ENCODE measurements around the gene VPS26B.
"Not testable (repeated sequence)": the region's sequence is repeated elsewhere in the genome, so short reads cannot be mapped to it uniquely, and the experiment has no call there.

VPS26B gene

DNA sequence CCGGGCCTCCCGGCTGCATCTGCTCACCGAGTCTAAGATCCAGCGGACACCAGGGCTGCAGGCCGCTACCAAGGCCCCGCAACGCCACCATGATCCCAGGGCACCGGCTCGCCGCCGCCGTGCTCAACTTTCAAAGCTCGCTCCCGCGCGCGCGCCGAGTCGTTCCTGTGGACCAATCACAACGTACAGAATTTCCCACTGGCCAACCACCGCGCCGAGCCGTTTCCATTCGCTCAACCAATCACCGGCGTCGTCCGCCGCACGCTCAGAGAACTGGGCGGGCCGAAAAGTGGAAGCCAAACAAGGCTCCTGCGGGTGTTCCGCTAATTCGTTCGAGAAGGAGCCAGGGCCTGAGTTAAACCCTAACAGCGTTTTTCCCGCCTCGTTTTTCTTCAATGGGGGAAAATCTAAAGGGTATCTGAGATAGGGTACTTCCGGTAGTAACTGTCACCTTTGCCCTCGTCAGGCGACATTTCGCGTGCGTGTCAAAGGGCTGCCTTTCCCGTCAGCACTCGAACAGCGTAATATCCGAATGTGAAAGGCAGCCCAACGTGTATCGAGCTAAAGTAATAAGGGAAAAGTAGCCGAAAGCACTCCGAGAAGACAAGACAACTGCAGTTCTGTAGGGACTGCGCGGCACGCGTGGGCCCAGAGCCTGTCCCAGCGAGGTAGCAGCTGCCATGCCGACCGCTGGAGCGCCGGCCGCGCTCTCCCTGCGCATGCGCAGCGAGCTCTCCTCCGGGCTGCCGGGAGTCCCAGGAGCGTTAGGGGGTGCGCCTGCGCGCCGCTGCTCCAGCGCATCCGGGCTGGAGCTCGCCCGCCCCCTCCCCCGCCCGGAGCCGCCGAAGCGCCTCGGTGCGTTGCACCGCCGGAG is at the start of gene VPS26B, which contains the start of gene NCAPD3:
Gene VPS26B (plus strand): TSS at position 836 of the 874 bp plus-strand sequence. CDS start 452 bp downstream, outside the sequence.
Gene NCAPD3 (minus strand): TSS at position 132 of the 874 bp plus-strand sequence. CDS start 41 bp downstream, at position 91.
- peak; percentile 100 for DNase-seq (ENCODE audit: low spot score)

DNA sequence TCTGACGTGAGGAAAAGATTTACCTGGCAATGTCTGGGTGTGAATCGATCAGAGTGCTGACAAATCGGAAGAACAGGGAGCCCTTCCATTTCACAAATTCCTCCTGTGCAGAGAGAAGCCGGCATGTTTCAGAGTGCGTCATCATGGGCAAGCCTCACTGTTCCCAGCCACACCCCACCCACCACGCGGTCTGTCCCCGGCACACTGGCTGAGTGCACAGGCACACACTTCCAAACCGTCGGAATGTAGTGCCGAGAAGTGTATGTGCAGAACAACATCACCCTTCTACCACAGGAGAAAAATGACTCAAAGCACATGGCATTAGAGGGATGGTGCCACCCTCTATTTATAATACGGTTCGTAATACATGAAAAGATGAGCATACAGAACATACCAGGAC is 48.2 kb upstream of the VPS26B start:
- no peak for DNase-seq (ENCODE audit: low spot score)

DNA sequence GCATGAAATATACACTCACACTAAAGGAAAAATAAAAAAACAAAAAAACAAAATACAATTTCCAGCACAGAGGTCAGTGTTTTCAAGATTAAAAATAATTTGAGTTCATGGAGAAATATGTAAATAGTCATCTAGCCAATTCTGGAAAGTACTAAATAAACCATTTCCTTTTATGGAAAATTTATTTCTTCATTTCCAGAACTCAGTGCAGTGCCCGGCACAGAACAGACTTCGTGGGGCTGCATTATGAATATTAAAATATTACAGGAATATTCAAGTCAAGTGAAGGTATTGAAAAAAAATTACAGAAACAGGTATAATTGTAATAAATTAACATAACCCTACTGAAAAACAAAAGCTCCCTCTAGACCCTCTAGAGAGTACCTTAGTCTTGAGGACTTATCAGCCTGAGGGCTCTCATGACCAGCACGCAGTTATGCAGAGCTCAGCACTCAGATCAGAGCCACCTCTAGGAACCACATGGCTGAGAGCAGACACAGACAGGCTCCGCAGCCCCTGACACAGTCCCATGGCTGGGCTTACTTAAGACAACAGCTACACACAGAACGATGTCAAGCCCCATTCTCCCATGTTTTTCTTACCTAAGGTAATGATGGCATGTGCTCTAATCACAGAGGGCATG is 46.3 kb upstream of the VPS26B start:
- DNase-seq (ENCODE audit: low spot score) = no peak

DNA sequence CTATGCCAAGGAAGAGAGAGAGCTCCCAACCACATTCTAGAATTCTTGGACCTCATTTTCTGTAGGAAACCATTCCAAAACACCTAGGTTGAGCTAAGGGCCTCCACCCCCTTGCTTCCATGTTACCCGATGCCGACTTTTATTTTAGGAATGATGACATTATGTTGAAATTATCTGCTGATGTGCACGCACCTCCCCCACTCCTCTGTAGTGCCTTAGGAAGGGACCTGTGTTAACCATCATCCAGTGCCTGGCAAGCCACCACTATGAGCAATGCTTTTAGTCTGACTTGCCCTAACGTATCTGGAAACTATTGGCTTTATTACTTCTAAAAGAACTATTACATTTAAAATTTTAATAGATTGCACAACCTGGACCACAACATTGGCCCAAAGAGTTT is 42.8 kb upstream of the VPS26B start:
- DNase-seq (ENCODE audit: low spot score) = peak; percentile 60

DNA sequence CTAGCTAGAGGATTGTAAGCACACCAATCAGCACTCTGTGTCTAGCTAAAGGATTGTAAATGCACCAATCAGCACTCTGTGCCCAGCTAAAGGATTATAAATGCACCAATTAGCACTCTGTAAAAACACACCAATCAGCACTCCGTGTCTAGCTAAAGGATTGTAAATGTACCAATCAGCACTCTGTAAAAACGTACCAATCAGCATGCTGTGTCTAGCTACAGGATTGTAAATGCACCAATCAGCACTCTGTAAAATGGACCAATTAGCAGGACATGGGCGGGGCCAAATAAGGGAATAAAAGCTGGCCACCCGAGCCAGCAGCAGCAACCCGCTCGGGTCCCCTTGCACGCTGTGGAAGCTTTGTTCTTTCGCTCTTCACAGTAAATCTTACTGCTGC is 36.4 kb upstream of the VPS26B start:
- DNase-seq (ENCODE audit: low spot score) = not testable (repeated sequence)

DNA sequence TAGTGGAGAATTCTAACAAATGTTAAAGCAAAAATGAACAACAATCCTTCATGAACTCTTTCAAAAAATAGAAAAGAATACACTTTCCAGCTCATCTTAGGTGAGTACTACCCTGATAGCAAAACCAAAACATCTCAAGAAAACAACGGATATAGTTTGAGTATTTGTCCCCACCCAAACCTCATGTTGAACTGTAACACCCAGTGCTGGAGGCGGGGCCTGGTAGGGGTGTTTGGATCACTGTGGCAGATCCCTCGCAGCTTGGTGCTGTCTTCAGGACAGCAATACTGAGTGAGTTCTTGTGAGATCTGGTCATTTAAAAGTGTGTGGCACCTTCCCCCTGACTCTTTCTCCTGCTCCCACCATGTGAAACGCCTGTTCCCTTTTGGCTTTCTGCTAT is 27.7 kb upstream of the VPS26B start:
- no peak for DNase-seq (ENCODE audit: low spot score)

DNA sequence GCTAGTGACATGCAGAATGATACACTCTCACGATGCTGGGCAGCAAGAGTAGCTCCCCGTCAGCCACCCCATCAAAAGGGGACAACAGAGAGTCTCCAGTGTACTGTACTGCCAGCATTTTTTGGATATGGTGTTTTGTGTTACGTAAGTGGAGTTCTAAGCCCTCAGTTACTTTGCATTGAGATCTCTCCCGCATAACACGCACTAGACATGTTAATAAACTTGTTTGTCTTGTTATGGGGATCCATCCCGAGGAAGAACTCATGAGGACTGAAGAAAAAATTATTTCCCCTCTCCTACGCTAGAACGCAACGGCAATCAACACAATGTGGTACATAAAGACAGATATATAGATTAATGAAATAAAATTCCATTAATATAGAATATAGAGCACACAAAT is 24.9 kb upstream of the VPS26B start:
- DNase-seq (ENCODE audit: low spot score) = no peak

DNA sequence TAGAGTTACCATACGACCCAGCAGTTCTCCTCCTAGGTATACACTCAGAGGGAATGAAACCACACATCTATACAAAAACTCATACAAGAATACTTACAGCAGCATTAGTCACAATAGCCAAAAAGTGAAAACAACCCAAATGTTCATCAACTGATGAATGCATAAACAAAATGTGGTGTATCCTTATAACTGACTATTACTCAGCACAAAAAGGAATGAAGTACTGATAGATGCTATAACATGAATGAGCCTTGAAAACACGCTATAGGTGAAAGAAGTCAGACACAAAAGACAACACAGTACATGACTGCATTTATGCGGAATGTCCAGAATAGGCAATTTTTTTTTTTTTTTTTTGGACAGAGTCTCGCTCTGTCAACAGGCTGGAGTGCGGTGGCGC is 23.8 kb upstream of the VPS26B start:
- no peak for DNase-seq (ENCODE audit: low spot score)

DNA sequence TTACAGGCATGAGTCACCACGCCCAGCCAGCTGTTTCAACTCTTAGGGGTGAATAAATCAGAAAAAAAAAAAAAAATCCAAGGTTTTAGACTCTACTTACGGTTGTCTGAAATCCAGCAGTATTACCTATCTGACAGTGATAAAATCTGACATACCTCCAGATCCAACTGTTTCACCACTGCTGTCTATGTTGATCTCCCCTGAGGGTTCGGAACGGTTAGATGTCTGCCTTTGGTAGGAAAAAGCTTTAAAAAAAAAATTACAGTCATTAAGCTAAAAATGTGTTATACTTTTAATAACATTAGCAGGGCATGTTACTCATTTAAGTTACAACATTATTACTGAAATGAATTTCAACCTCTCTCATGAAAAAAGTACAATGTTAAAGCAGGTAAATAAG is 21.8 kb upstream of the VPS26B start:
- no peak for DNase-seq (ENCODE audit: low spot score)

DNA sequence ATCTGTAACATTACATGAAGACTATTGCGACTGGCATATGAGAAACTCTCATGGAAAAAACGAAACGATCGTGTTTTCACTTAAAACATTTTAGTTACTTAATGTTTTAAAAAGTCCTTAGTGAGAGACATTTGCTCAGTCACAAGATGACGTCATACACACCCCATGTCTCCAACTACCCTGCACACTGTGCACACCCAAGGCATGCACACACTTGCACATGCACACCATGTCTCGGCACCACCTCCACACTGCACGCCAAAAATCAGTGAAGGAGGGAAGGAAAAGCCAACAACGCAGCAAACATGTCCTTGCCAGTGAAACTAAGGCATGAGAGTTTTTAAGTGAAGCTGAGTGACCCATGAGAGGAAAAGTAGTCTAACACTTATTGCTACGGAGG is 18.7 kb upstream of the VPS26B start:
- no peak for DNase-seq (ENCODE audit: low spot score)

DNA sequence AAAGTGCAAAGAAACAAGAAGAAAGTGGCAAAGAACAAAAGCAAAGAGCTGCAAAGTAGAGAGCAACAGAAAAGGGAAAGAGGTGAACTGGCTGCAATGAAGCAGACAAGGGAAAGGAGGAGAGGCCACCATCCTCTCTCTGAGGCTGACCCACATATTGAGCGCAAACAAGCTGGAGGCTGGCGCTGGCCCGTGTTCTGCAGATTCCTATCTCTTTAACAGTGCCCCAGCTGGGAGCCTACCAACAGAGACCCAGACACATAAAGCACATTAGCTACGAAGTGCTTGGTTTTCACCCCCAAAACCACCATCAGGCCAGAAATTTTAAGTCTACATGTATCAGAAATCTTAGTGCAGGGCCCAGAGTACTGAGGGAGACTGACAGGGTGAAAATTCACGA is 18.3 kb upstream of the VPS26B start:
- no peak for DNase-seq (ENCODE audit: low spot score)

DNA sequence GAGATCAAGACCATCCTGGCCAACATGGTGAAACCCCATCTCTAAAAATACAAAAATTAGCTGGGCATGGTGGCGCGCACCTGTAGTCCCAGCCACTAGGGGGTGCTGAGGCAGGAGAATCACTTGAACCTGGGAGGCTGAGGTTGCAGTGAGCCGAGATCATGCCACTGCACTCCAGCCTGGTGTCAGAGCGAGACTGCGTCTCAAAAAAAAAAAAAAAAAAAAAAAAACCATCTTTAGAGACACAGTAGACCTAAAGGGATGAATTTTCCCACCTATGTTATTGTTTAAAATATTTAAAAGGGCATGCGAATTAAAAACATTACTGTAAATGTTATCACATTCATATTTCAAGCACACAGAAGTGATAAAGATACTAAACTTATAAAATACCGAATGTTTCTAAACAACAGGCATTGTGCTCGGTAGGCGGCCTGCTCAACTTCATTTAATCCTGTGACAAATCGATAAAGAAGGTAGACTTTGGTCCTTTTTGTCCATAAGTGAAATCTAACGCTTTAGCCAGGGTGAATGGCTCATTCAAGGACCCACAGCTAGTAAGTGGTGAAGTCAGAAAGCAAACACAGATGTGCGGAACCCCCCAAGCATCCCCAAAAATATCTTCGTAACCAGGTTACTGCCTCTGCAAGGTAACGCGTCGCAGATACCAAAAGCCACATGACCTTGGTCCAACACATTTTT is 16.8 kb upstream of the VPS26B start:
- no peak for DNase-seq (ENCODE audit: low spot score)

DNA sequence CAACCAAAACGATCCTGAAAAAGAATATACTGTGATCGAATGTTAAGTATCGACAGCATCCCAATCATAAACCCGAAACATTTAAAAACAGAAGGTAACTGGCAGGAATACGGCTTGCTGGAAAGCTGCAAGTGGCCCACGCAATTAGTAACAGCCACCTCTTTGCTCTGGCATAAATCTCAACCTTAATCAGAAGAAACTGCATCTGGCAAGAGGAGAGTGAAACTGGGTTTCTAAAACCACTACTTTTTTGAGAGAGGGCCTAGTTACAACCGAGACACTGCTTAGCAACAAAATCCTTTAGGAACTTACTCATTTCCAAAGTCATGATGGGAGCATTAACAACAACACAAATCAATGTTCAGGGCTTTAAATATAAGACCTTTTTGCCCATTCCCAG is 8.6 kb upstream of the VPS26B start:
- no peak for DNase-seq (ENCODE audit: low spot score)

DNA sequence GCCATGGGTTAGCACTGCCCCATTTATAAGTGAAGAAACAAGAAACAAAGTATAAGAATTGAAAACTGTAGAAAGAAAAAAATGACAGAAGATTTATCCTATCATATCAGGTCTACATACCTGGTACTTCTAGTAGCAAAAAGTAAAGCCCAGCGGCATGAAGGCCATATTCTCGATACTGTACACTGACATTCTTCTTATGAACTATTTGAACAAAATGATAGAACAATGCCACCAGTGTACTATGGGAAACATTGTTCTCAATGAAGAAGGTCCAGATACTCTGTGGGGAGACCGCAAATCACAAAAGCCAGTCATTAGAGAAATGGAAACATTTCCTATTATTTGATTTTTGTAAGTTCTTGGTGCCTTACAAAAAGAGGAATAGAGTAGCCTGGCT is 7.7 kb upstream of the VPS26B start:
- no peak for DNase-seq (ENCODE audit: low spot score)

DNA sequence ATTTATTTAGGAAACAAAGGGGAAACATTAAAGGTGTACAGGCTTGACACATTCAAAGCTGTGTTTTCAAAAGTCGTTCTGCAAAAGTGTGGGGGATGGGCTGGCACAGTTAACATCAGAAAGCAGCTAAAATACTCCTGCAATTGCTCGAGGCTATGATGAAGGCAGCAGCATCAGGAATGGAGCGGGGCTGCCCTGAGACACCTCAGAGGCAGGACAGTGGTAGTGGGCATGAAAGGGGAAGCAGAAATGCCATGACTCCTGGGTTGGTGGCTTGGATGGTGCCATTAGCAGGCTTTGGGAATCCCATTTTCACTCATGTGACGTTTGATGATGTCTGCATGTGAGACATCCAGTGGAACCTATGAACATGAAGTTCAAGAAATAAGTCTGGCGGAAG is 1.4 kb upstream of the VPS26B start:
- no peak for DNase-seq (ENCODE audit: low spot score)

DNA sequence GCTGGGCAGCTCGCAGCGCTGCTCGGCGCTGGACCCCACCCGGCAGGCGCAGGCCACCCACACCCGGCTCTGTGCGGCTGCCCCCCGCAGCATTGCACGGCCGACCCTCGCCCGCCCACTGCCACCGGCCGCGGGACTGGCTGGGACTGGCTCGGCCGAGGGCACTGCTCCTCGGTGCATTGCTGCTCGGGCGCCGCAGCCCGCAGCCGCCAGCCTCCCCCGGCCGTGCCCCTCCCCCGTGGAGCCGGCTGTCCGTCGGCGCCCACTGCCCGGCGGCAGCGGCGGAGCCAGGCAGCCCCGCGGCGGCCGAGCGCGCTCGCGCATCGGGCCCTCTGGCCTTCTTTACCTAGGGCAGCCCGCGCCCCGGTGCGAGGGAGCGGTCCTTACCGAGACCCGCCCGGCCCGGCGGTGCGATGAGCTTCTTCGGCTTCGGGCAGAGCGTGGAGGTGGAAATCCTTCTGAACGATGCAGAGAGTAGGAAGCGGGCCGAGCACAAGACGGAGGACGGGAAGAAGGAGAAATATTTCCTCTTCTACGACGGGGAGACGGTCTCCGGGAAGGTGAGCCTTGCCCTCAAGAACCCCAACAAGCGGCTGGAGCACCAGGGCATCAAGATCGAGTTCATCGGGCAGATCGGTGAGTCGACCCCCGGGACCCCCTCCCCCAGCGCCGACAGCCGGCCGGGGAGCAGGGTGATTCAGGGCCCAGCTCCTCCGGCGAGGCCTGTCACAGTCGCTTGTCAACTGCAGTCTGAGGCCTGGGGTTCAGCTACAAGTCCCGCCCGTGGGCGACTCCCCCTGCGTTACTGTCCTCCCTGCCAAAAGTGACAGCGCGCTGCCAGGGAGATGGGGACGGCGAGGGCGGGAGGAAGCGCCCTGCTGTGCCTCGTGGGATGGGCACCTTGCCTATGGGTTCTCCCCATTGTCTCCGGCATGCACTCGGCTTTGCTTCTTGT is 516 bp downstream of the VPS26B start:
- DNase-seq (ENCODE audit: low spot score) = peak; percentile 45

DNA sequence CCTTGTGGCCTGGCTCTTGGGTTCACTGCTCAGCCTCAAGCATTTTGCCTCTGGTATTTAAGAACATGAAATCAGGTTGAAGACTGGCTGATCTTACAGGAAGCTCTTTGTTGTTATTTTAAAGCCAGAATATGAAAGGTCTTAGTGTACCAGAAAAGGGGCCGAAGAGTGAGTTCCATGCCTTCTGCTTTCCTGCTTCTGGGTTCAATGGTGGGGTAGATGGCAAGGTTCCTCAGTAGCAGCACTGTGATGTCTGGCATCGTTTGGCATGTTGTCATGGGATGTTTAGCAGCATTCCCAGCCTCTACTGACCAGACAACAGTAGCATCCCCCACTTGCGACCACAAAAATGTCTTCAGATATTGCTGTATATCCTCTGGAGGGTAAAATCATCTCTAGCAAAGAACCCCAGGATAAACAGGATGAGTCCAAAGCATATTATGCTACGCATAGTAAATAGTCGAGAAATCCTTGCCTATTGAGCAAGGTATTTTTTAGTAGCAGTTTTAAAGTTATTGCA is 2.4 kb downstream of the VPS26B start:
- no peak for DNase-seq (ENCODE audit: low spot score)

DNA sequence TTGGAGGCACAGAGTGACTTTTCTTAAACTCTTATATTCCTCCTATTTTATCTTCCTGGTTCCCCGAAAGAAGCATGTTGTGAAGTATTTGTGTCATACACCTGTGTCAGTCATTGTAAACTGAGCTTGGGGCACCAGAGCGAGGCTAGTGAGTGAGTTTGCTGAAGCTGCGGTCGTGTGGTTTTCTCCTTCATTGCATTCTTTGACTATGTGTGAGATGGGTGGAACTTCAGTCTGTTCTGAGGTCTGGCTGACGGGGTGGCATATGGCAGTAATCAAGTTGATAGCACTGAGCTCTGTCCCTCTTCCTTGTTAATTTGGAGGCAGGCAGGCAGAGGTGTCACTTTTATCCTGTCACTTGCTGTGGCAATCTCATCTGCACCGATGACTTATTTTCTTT is 4.2 kb downstream of the VPS26B start:
- peak; percentile 74 for DNase-seq (ENCODE audit: low spot score)

DNA sequence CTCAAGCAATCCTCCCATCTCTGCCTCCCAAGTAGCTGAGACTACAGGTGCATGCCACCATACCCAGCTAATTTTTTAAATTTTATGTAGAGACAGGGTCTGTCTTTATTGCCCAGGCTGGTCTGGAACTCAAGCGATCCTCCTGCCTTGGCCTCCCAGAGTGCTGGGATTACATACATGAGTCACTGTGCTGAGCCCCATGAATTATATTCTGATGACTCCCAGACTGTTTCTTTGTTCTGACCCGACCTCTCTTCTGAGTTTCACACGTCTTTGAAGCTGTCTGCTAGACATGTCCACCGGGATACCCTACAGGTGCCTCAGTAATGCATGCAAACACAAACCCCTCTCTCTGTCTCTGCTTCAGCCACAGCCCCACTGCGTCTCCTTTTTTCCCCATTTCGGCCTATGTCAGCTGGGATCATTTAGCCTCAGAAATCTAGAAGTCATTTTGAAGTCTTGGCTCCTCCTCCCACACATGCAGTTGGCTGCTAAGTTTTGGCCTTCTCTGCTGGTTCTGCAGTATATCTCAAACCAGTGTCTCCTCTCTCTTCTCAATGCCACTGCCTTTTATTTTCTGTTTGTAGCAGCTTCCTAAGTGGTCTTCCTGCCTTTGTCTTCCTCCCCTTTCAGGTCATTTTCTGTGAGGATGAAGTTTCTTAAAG is 4.8 kb downstream of the VPS26B start:
- DNase-seq (ENCODE audit: low spot score) = peak; percentile 20

DNA sequence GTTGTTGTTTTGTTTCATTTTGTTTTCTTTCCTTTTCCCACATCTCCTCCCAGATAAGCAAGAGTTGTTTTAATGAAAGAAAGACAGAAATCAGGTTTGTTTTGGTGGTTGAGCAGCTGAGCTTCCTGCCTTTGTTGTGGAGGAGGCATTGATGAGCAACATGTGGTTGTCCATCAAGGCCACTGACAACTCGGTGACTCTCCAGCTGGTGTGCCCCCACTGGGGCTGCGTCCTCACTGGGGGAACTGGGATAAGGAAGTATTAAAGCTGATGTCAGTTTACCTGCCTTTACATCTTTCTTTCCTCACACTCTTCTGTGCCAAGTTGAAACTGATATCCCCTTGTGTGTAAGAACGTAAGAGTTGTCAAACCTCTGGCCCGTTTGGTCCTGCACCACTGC is 5.9 kb downstream of the VPS26B start:
- DNase-seq (ENCODE audit: low spot score) = no peak

Measured in AG20443 (cell line).